Stomach (tissue), 9 donors: Measurements from ENCODE around the gene PALM3. TPM values are rescaled to one million over a fixed set of nuclear protein-coding genes. Genes with fewer than 3 reads are reported as not detected.

Experiments
- DNase-seq, 2 donors: peaks; one replicate each; pipeline versions ENCODE4 v3.0.0 to v3.0.0-alpha.2; 2013 to 2019
- H3K27ac ChIP-seq, 5 donors: fragments of 200-600 bp in 4 of 5; sonication (generic) in 4 of 5; one replicate each; pipeline ENCODE4 v1.5.1; 2013 to 2019; ENCODE audit warnings: mild to moderate bottlenecking in 1 of 5, moderate library complexity in 1 of 5
- H3K27me3 ChIP-seq, 3 donors: fragments of 200-600 bp; sonication (generic); one replicate each; pipeline ENCODE4 v1.5.1; 2017 to 2019; ENCODE audit warnings: mixed run types in 1 of 3
- H3K36me3 ChIP-seq, 4 donors: fragments of 200-600 bp; sonication (generic); 1 replicate in 3 of 4; 2 replicates in 1 of 4; pipeline ENCODE4 v1.5.1; 2016 to 2019
- H3K4me1 ChIP-seq, 4 donors: fragments of 200-600 bp; sonication (generic); one replicate each; pipeline ENCODE4 v1.5.1; 2016 to 2019
- H3K4me3 ChIP-seq, 4 donors: fragments of 200-600 bp; sonication (generic) in 3 of 4; one replicate each; pipeline ENCODE4 v1.5.1; 2016 to 2019; ENCODE audit warnings: mild to moderate bottlenecking in 1 of 4
- H3K9me3 ChIP-seq, 4 donors: fragments of 200-600 bp; sonication (generic); one replicate each; pipeline ENCODE4 v1.5.1; 2016 to 2019
- CTCF ChIP-seq, 7 experiments: fragments of 450-650 bp in 4 of 7; fragments of 200-600 bp in 3 of 7; sonication (generic) in 3 of 7; IDR thresholded peaks; one replicate each; pipeline ENCODE4 v1.5.1; 2016 to 2019; ENCODE audit warnings: antibody characterized with exemption in 7 of 7, control low read depth in 2 of 7, mild to moderate bottlenecking in 1 of 7
- EP300 ChIP-seq: sonication (generic); formaldehyde crosslinking; IDR thresholded peaks from one replicate; pipeline ENCODE4 v1.6.1; 2017; ENCODE audit warnings: antibody characterized with exemption
- POLR2A ChIP-seq, 4 donors: fragments of 450-650 bp; IDR thresholded peaks; one replicate each; pipeline ENCODE4 v1.6.1; 2016; ENCODE audit warnings: antibody characterized with exemption in 4 of 4, control low read depth in 2 of 4, mild to moderate bottlenecking in 1 of 4, moderate library complexity in 1 of 4
- POLR2AphosphoS5 ChIP-seq, 3 donors: sonication (generic); formaldehyde crosslinking; IDR thresholded peaks; one replicate each; pipeline ENCODE4 v1.6.1; 2016; ENCODE audit warnings: antibody characterized with exemption in 3 of 3
- WGBS, 5 donors: extraction: QIAGEN DNeasy Blood & Tissue Kit in 3 of 5; methylation state at CpG; one replicate each; pipeline versions ENCODE4 v1.1.5 to v1.1.7; 2013 to 2018; 5-methylcytosine and 5-hydroxymethylcytosine counted together
- intact Hi-C: fragments of 100-400 bp; cut with DNase I; formaldehyde crosslinking; loops from one replicate; pipeline ENCODE4 v1.15.1; 2023; ENCODE audit warnings: low total_unique reads
- polyA plus RNA-seq, 3 donors: library from polyadenylated mRNA; stranded (reverse); fragments of 200-250 nt; gene quantifications; one replicate each; pipeline ENCODE4 v1.2.3, GENCODE V29; 2013
- total RNA-seq, 5 donors: library from RNA; depleted of rRNA; stranded (reverse); fragments of >200 nt; gene quantifications; one replicate each; pipeline versions ENCODE4 v1.1.0 to v1.2.3, GENCODE V29; 2014 to 2016
- donor health status: healthy with polysubstance abuse.
- donor health status: Bipolar disorder and iron deficiency.
- donor health status: healthy.

Gene PALM3
- total and polyA plus RNA-seq, 8 donors: 4.2 to 141 (median 21.6) TPM

- WGBS, 5 donors: 70 to 83% (median 78%) methylated on average over 7 to 11 of the region's 11 CpGs
- peaks cover 13 to 33% (median 30%) of the 10 kb centered on the region in 4 donors for H3K4me1 ChIP-seq
- intact Hi-C loops: loop anchor here (10.0 kb wide), 1 partner anchor 170 kb away; no protein-coding TSS in a partner anchor
- H3K4me3 ChIP-seq: no peak overlapping the region
- H3K27me3 ChIP-seq: peaks cover 0 to 37% (median 7%) of the 10 kb centered on the region in 3 donors
- TF ChIP-seq POLR2AphosphoS5 (IDR thresholded peaks at IDR 0.05) (no peak), POLR2A (IDR thresholded peaks at IDR 0.05) (no peak), EP300 (no peak), CTCF (IDR thresholded peaks at IDR 0.05) (no peak)
- peaks cover 3 to 38% (median 34%) of the 10 kb centered on the region in 4 donors for H3K36me3 ChIP-seq
- peaks cover 0 to 7% (median 0%) of the 10 kb centered on the region in 4 donors for H3K9me3 ChIP-seq
- DNase-seq: no peak
- no peak overlapping the region for H3K27ac ChIP-seq
Measured at GRCh38 chr19:14054721-14055120, 7.2 kb downstream of the PALM3 start.

GRCh38 chr19:14054099-14054498 lies 7.8 kb downstream of the PALM3 start:
- Histone ChIP-seq H3K36me3 (peaks cover 3 to 38% (median 34%) of the 10 kb centered on the region in 4 donors), H3K4me3 (no peak overlapping the region), H3K4me1 (peaks cover 13 to 26% (median 25%) of the 10 kb centered on the region in 4 donors), H3K9me3 (peaks cover 0 to 7% (median 0%) of the 10 kb centered on the region in 4 donors), H3K27me3 (peaks cover 0 to 31% (median 6%) of the 10 kb centered on the region in 3 donors), H3K27ac (no peak overlapping the region)
- intact Hi-C loops: loop anchor here (10.0 kb wide), 1 partner anchor 169 kb away; no protein-coding TSS in a partner anchor
- TF ChIP-seq POLR2A (IDR thresholded peaks at IDR 0.05): no peak
- no peak for TF ChIP-seq EP300
- no peak for TF ChIP-seq POLR2AphosphoS5 (IDR thresholded peaks at IDR 0.05)
- TF ChIP-seq CTCF (IDR thresholded peaks at IDR 0.05): no peak
- no peak for DNase-seq
- WGBS, 5 donors: 85 to 95% (median 87%) methylated on average over 6 of the region's 6 CpGs

- intact Hi-C loops: loop anchor here (10.0 kb wide), 1 partner anchor 169 kb away; no protein-coding TSS in a partner anchor
- 91 to 97% (median 95%) methylated on average over 9 to 11 of the region's 11 CpGs for WGBS, 5 donors
- peaks cover 3 to 38% (median 34%) of the 10 kb centered on the region in 4 donors for H3K36me3 ChIP-seq
- H3K27me3 ChIP-seq: peaks cover 0 to 25% (median under 1%) of the 10 kb centered on the region in 3 donors
- H3K4me3 ChIP-seq: no peak overlapping the region
- H3K27ac ChIP-seq: no peak overlapping the region
- peaks cover 11 to 20% (median 19%) of the 10 kb centered on the region in 4 donors for H3K4me1 ChIP-seq
- peaks cover 0 to 7% (median 0%) of the 10 kb centered on the region in 4 donors for H3K9me3 ChIP-seq
- TF ChIP-seq POLR2AphosphoS5 (IDR thresholded peaks at IDR 0.05) (no peak), CTCF (IDR thresholded peaks at IDR 0.05) (no peak), EP300 (no peak), POLR2A (IDR thresholded peaks at IDR 0.05) (no peak)
- no peak for DNase-seq
Measured at GRCh38 chr19:14053500-14053899, 8.4 kb downstream of the PALM3 start.

GRCh38 chr19:14053032-14053431 lies 8.8 kb downstream of the PALM3 start:
- H3K36me3 ChIP-seq: peaks cover 3 to 38% (median 34%) of the 10 kb centered on the region in 4 donors
- H3K27ac ChIP-seq: no peak overlapping the region
- WGBS, 5 donors: 89 to 96% (median 95%) methylated on average over 3 of the region's 3 CpGs
- intact Hi-C loops: loop anchor here (10.0 kb wide), 1 partner anchor 168 kb away; no protein-coding TSS in a partner anchor
- peaks cover 0 to 7% (median 0%) of the 10 kb centered on the region in 4 donors for H3K9me3 ChIP-seq
- no peak for TF ChIP-seq POLR2A (IDR thresholded peaks at IDR 0.05)
- TF ChIP-seq EP300: no peak
- no peak for TF ChIP-seq CTCF (IDR thresholded peaks at IDR 0.05)
- TF ChIP-seq POLR2AphosphoS5 (IDR thresholded peaks at IDR 0.05): no peak
- DNase-seq: no peak
- peaks cover 0 to 20% (median 0%) of the 10 kb centered on the region in 3 donors for H3K27me3 ChIP-seq
- H3K4me3 ChIP-seq: no peak overlapping the region
- peaks cover 6 to 16% (median 14%) of the 10 kb centered on the region in 4 donors for H3K4me1 ChIP-seq
